Natural killer cell (primary cell): ENCODE data around the gene PRPF6. TPM values are rescaled to one million over a fixed set of nuclear protein-coding genes. Genes with fewer than 3 reads are reported as not detected.
A peak's percentile ranks its signal among the peaks of the same experiment; 100 is the strongest.

Experiments used
- ATAC-seq, 3 donors: fragments of 150-1000 bp in 2 of 3; fragments of 200-7000 bp in 1 of 3; cut with Tn5 transposase; 1 replicate in 1 of 3; 2 replicates in 2 of 3; pipeline ENCODE4 v1.10.0; 2021; ENCODE audit warnings: mild to moderate bottlenecking in 2 of 3, moderate library complexity in 2 of 3
- DNase-seq, 2 donors: peaks; one replicate each; pipeline versions ENCODE4 v3.0.0 to v3.0.0-alpha.2; 2013 to 2021; ENCODE audit warnings: mixed read lengths in 1 of 2
- H3K27ac ChIP-seq: one replicate; pipeline ENCODE4 v1.5.1; 2013; ENCODE audit warnings: mild to moderate bottlenecking, low read length
- H3K27me3 ChIP-seq: one replicate; pipeline ENCODE4 v1.6.1; 2013; ENCODE audit warnings: low read length; ENCODE audit not compliant: control insufficient read depth, insufficient read depth
- H3K36me3 ChIP-seq: one replicate; pipeline ENCODE4 v1.6.1; 2013; ENCODE audit warnings: low read length; ENCODE audit not compliant: control insufficient read depth, insufficient read depth
- H3K4me1 ChIP-seq: one replicate; pipeline ENCODE4 v1.6.1; 2013; ENCODE audit warnings: low read length; ENCODE audit not compliant: control insufficient read depth, insufficient read depth
- H3K4me3 ChIP-seq: one replicate; pipeline ENCODE4 v1.5.1; 2013; ENCODE audit warnings: low read length
- H3K9me3 ChIP-seq: one replicate; pipeline ENCODE4 v1.6.1; 2013; ENCODE audit warnings: low read length; ENCODE audit not compliant: control insufficient read depth, insufficient read depth
- H3K27ac Mint-ChIP-seq, 2 donors: one replicate each; pipeline ENCODE4 v1.8.0; 2022; ENCODE audit warnings: mild to moderate bottlenecking in 2 of 2, mixed read lengths in 2 of 2, moderate library complexity in 1 of 2
- H3K27me3 Mint-ChIP-seq, 2 donors: one replicate each; pipeline ENCODE4 v1.8.0; 2022; ENCODE audit warnings: low read depth in 2 of 2, mixed read lengths in 2 of 2
- H3K36me3 Mint-ChIP-seq: one replicate; pipeline ENCODE4 v1.8.0; 2022; ENCODE audit warnings: mixed read lengths
- H3K4me1 Mint-ChIP-seq, 2 donors: one replicate each; pipeline ENCODE4 v1.8.0; 2022; ENCODE audit warnings: mixed read lengths in 2 of 2
- H3K4me3 Mint-ChIP-seq: one replicate; pipeline ENCODE4 v1.8.0; 2022; ENCODE audit warnings: mild to moderate bottlenecking, moderate library complexity, mixed read lengths
- H3K9me3 Mint-ChIP-seq, 2 donors: one replicate each; pipeline ENCODE4 v1.8.0; 2022; ENCODE audit warnings: mixed read lengths in 2 of 2
- WGBS: methylation state at CpG from one replicate; pipeline ENCODE4 v1.1.7; 2013; ENCODE audit warnings: missing lambda C conversion rate; ENCODE audit not compliant: insufficient coverage; 5-methylcytosine and 5-hydroxymethylcytosine counted together
- intact Hi-C: fragments of 100-400 bp; cut with micrococcal nuclease; formaldehyde crosslinking; loops from one replicate; pipeline ENCODE4 v1.14.2; 2022
- total RNA-seq, 4 donors: library from RNA; stranded (reverse); fragments of 120-200 nt in 1 of 4; gene quantifications; one replicate each; pipeline versions ENCODE4 v1.2.3 to v1.2.4, GENCODE V29; 2013 to 2022
- TF ChIP-seq, protein P1 (sequence below): fragments of 200-600 bp; IDR thresholded peaks from one replicate; pipeline ENCODE4 v1.8.0; 2022; ENCODE audit warnings: antibody characterized with exemption

PRPF6 gene
- total RNA-seq, 3 donors from 2014 or later (not counting 1 experiment from before 2014, with no cell fraction given), result 52.7 to 63.0 (median 55.0) TPM

DNA sequence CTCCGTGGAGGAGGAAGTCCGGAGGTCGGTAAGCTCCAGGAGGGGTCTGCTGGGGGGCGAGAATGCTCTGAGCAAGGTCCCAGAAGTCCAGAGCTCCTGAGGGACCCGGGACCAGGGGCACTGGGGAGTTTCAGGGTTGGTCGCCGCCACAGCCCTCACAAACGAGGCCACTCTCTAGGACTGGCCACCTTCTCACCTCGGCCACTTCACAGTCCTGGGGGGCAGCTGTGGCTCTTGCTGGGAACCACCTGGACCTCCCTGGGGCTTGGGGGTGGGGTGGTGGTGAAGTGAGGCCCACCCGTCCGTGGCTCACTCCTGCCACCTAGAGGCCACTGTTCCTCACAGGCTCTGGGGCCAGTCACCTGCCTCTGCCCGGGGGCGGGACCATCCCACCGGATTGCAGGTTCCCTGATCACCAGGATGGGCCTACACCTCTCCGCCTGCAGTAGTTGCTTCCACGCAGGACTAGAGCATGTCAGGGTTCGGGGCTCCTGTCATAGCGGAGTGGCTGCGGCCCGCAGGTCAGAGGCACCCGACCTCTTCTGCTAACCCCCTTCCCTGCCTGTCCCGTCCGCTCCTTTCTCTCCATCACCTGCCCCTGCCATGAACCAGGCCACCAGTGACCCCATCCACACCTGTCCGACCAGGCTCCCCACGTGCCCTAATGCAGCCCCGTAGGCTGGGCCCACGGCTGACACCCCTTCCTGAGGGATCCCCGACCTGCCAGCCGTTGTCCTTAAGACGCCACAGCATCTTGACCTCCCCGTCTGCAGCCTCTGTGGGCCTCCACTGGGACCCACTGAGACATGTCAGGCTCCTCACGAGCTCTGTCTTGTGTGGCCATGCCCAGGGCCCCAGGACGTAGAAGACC is 76.9 kb downstream of the PRPF6 start:
- WGBS, result 39% methylated on average over 33 of the region's 33 CpGs
- Mint-ChIP-seq H3K4me1 (peaks cover 9 to 25% of the 10 kb centered on the region in 2 donors), H3K27me3 (peaks cover 0 to 16% of the 10 kb centered on the region in 2 donors), H3K27ac (peak overlapping the region in 1 of 2 donors; percentile 65), H3K9me3 (no peaks in the 10 kb centered on the region), H3K4me3 (peak overlapping the region; percentile 58), H3K36me3 (no peaks in the 10 kb centered on the region)
- peaks cover 25% of the 10 kb centered on the region for H3K4me1 ChIP-seq
- DNase-seq, result peak; percentile 75 to 87
- peaks cover 3% of the 10 kb centered on the region for H3K27me3 ChIP-seq
- no peaks in the 10 kb centered on the region for H3K36me3 ChIP-seq
- ATAC-seq, result peak; percentile 83 to 88 (median 83)
- no peak overlapping the region for H3K4me3 ChIP-seq
- intact Hi-C loops, result loop anchor here (1.0 kb wide), 1 partner anchor 19 kb away; no protein-coding TSS in a partner anchor
- no peak overlapping the region for H3K27ac ChIP-seq
- H3K9me3 ChIP-seq, result no peaks in the 10 kb centered on the region
- TF ChIP-seq, protein P1, sequence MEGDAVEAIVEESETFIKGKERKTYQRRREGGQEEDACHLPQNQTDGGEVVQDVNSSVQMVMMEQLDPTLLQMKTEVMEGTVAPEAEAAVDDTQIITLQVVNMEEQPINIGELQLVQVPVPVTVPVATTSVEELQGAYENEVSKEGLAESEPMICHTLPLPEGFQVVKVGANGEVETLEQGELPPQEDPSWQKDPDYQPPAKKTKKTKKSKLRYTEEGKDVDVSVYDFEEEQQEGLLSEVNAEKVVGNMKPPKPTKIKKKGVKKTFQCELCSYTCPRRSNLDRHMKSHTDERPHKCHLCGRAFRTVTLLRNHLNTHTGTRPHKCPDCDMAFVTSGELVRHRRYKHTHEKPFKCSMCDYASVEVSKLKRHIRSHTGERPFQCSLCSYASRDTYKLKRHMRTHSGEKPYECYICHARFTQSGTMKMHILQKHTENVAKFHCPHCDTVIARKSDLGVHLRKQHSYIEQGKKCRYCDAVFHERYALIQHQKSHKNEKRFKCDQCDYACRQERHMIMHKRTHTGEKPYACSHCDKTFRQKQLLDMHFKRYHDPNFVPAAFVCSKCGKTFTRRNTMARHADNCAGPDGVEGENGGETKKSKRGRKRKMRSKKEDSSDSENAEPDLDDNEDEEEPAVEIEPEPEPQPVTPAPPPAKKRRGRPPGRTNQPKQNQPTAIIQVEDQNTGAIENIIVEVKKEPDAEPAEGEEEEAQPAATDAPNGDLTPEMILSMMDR, result peak; percentile 83

- Histone ChIP-seq H3K4me1 (peaks cover 30% of the 10 kb centered on the region), H3K36me3 (no peaks in the 10 kb centered on the region), H3K27me3 (peaks cover 3% of the 10 kb centered on the region), H3K27ac (no peak overlapping the region), H3K9me3 (no peaks in the 10 kb centered on the region), H3K4me3 (no peak overlapping the region)
- TF ChIP-seq, protein P1, result no peak
- WGBS, result 77% methylated on average over 12 of the region's 12 CpGs
- DNase-seq, result no peak
- Mint-ChIP-seq H3K27me3 (peaks cover 0 to 10% of the 10 kb centered on the region in 2 donors), H3K27ac (no peak overlapping the region), H3K9me3 (no peaks in the 10 kb centered on the region), H3K36me3 (no peaks in the 10 kb centered on the region), H3K4me1 (peaks cover 9 to 28% of the 10 kb centered on the region in 2 donors), H3K4me3 (no peak overlapping the region)
- intact Hi-C loops, result no loop called here
- ATAC-seq, result no peak
These were observed 77.6 kb downstream of the PRPF6 start for GRCh38 chr20:64058536-64058935.

GRCh38 chr20:64062276-64062595 is 81.3 kb downstream of the PRPF6 start:
- H3K27ac ChIP-seq, result no peak overlapping the region

More at GRCh38 chr20:64062276-64062595, 81.3 kb downstream of the PRPF6 start:
- Histone ChIP-seq H3K27me3 (no peaks in the 10 kb centered on the region), H3K4me1 (peaks cover 61% of the 10 kb centered on the region), H3K4me3 (no peak overlapping the region), H3K9me3 (no peaks in the 10 kb centered on the region), H3K36me3 (no peaks in the 10 kb centered on the region)
- ATAC-seq (no peak), DNase-seq (no peak)
- TF ChIP-seq, protein P1, result no peak
- H3K9me3 Mint-ChIP-seq, result no peaks in the 10 kb centered on the region
- no peak overlapping the region for H3K4me3 Mint-ChIP-seq
- H3K27ac Mint-ChIP-seq, result peak overlapping the region in 1 of 2 donors; percentile 87
- H3K4me1 Mint-ChIP-seq, result peaks cover 37 to 56% of the 10 kb centered on the region in 2 donors
- intact Hi-C loops, result no loop called here
- WGBS, result 78% methylated on average over 5 of the region's 5 CpGs
- no peaks in the 10 kb centered on the region for H3K27me3 Mint-ChIP-seq
- H3K36me3 Mint-ChIP-seq, result no peaks in the 10 kb centered on the region
